Measurements from ENCODE around the gene REC8. TPM values are rescaled to one million over a fixed set of nuclear protein-coding genes. Genes with fewer than 3 reads are reported as not detected.

Gene REC8
- total RNA-seq, 1 donor = 3.3 TPM

DNA sequence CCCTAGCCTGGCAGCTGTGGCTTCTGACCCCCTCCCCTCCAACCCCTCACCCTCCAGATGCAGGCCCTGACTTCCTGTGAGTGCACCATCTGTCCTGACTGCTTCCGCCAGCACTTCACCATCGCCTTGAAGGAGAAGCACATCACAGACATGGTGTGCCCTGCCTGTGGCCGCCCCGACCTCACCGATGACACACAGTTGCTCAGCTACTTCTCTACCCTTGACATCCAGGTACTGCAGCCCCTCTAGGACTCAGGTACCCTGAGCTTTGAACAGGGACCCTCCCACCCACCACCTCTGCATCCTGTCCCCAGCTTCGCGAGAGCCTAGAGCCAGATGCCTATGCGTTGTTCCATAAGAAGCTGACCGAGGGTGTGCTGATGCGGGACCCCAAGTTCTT is 16.8 kb upstream of the REC8 start:
- Histone ChIP-seq H2AFZ (ENCODE audit: low read length) (no peak overlapping the region), H3K27me3 (ENCODE audit: insufficient read depth, low read length) (no peaks in the 10 kb centered on the region), H3K9me3 (ENCODE audit: low read depth, low read length) (no peaks in the 10 kb centered on the region), H3K4me3 (ENCODE audit: insufficient read depth, low read length) (no peak overlapping the region), H4K20me1 (ENCODE audit: insufficient read depth, low read length) (no peaks in the 10 kb centered on the region), H3K36me3 (ENCODE audit: insufficient read depth, low read length) (peaks cover 79% of the 10 kb centered on the region), H3K27ac (ENCODE audit: low read depth, low read length) (no peak overlapping the region), H3K79me2 (ENCODE audit: insufficient read depth, low read length) (peaks cover 7% of the 10 kb centered on the region), H3K4me1 (ENCODE audit: insufficient read depth, low read length) (no peaks in the 10 kb centered on the region), H3K4me2 (ENCODE audit: insufficient read depth, low read length) (no peak overlapping the region)
- peak; percentile 31 for DNase-seq (ENCODE audit: insufficient read length, low spot score, missing footprints)
- TF ChIP-seq, protein P1, sequence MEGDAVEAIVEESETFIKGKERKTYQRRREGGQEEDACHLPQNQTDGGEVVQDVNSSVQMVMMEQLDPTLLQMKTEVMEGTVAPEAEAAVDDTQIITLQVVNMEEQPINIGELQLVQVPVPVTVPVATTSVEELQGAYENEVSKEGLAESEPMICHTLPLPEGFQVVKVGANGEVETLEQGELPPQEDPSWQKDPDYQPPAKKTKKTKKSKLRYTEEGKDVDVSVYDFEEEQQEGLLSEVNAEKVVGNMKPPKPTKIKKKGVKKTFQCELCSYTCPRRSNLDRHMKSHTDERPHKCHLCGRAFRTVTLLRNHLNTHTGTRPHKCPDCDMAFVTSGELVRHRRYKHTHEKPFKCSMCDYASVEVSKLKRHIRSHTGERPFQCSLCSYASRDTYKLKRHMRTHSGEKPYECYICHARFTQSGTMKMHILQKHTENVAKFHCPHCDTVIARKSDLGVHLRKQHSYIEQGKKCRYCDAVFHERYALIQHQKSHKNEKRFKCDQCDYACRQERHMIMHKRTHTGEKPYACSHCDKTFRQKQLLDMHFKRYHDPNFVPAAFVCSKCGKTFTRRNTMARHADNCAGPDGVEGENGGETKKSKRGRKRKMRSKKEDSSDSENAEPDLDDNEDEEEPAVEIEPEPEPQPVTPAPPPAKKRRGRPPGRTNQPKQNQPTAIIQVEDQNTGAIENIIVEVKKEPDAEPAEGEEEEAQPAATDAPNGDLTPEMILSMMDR (IDR thresholded peaks at IDR 0.05; ENCODE audit: extremely low read depth, low read depth, low read length) = no peak

DNA sequence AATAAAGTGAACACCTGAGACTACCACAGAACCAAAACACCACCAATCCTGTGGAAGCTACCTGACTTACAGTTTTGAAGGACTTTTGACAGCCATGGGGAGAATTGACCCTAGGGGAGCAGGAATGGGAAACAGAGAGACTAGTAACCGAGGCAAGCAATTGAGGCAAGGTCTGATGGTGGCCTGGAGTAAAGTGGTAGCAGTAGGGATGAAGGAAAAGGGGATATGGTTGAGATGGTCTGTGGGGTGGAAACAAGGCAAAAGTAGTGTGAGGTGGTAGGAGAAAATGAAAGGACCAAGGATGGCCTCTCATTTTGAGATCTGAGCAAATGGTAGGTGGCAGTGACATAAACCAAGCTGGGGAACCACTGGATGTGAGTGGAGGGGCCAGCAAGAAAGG is 15.0 kb upstream of the REC8 start:
- TF ChIP-seq, protein P1 (IDR thresholded peaks at IDR 0.05; ENCODE audit: extremely low read depth, low read depth, low read length) = no peak
- Histone ChIP-seq H3K36me3 (ENCODE audit: insufficient read depth, low read length) (peaks cover 69% of the 10 kb centered on the region), H3K27ac (ENCODE audit: low read depth, low read length) (no peak overlapping the region)

DNA sequence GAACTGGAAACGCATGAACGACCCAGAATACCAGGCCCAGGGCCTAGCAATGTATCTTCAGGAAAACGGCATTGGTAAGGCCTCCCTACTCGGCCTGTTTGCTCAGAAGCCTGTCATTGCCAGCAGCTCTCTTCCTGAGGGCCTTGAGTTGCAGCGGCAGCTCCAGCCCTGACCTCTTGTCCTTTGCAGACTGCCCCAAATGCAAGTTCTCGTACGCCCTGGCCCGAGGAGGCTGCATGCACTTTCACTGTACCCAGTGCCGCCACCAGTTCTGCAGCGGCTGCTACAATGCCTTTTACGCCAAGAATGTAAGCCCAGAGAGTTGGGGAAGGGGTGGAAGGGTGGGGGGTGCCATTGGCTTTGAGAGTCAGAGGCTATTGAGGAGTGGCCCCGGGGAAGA is 14.5 kb upstream of the REC8 start:
- no peak overlapping the region for H2AFZ ChIP-seq (ENCODE audit: low read length)
- no peaks in the 10 kb centered on the region for H3K27me3 ChIP-seq (ENCODE audit: insufficient read depth, low read length)
- no peak overlapping the region for H3K4me2 ChIP-seq (ENCODE audit: insufficient read depth, low read length)
- no peak for DNase-seq (ENCODE audit: insufficient read length, low spot score, missing footprints)
- H3K4me1 ChIP-seq (ENCODE audit: insufficient read depth, low read length) = peaks cover 11% of the 10 kb centered on the region
- peaks cover 13% of the 10 kb centered on the region for H3K79me2 ChIP-seq (ENCODE audit: insufficient read depth, low read length)
- no peak overlapping the region for H3K4me3 ChIP-seq (ENCODE audit: insufficient read depth, low read length)
- H3K9me3 ChIP-seq (ENCODE audit: low read depth, low read length) = no peaks in the 10 kb centered on the region
- TF ChIP-seq, protein P1 (IDR thresholded peaks at IDR 0.05; ENCODE audit: extremely low read depth, low read depth, low read length) = no peak
- H3K36me3 ChIP-seq (ENCODE audit: insufficient read depth, low read length) = peaks cover 65% of the 10 kb centered on the region
- peaks cover 4% of the 10 kb centered on the region for H4K20me1 ChIP-seq (ENCODE audit: insufficient read depth, low read length)
- no peak overlapping the region for H3K27ac ChIP-seq (ENCODE audit: low read depth, low read length)

More for the DNA sequence above, 15.0 kb upstream of the REC8 start:
- peaks cover 6% of the 10 kb centered on the region for H3K4me1 ChIP-seq (ENCODE audit: insufficient read depth, low read length)
- no peak overlapping the region for H3K4me3 ChIP-seq (ENCODE audit: insufficient read depth, low read length)
- DNase-seq (ENCODE audit: insufficient read length, low spot score, missing footprints) = peak; percentile 59
- no peak overlapping the region for H2AFZ ChIP-seq (ENCODE audit: low read length)
- no peaks in the 10 kb centered on the region for H3K9me3 ChIP-seq (ENCODE audit: low read depth, low read length)
- no peaks in the 10 kb centered on the region for H3K27me3 ChIP-seq (ENCODE audit: insufficient read depth, low read length)
- H4K20me1 ChIP-seq (ENCODE audit: insufficient read depth, low read length) = no peaks in the 10 kb centered on the region
- H3K4me2 ChIP-seq (ENCODE audit: insufficient read depth, low read length) = no peak overlapping the region
- peaks cover 8% of the 10 kb centered on the region for H3K79me2 ChIP-seq (ENCODE audit: insufficient read depth, low read length)

DNA sequence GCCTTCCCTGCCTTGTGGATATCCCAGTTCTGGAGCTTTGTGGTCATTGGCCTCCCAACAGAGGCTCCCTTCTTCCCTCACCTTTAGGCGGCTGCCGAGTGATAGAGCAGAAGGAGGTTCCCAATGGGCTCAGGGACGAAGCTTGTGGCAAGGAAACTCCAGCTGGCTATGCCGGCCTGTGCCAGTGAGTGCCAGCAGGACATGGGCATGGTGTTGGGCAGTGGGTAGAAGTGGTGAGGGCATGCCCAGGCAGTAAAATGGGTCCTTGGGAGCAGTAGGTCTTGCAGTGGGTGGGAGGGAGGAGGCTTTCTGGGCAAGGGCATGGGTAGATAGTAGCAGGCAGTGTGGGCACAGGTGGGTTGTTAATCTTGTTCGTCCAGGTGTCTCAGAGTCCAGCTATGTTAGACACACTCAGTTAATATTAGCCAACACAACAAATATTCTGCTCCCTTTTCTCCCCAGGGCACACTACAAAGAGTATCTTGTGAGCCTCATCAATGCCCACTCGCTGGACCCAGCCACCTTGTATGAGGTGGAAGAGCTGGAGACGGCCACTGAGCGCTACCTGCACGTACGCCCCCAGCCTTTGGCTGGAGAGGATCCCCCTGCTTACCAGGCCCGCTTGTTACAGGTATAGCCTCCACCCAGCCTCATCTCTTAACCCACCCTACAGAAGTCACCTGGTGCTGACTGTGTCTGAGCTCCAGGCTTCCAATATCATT is 11.9 kb upstream of the REC8 start:
- peaks cover 4% of the 10 kb centered on the region for H4K20me1 ChIP-seq (ENCODE audit: insufficient read depth, low read length)
- no peaks in the 10 kb centered on the region for H3K27me3 ChIP-seq (ENCODE audit: insufficient read depth, low read length)
- no peak overlapping the region for H3K4me2 ChIP-seq (ENCODE audit: insufficient read depth, low read length)
- H2AFZ ChIP-seq (ENCODE audit: low read length) = no peak overlapping the region
- TF ChIP-seq, protein P1 (IDR thresholded peaks at IDR 0.05; ENCODE audit: extremely low read depth, low read depth, low read length) = no peak
- DNase-seq (ENCODE audit: insufficient read length, low spot score, missing footprints) = peak; percentile 41
- H3K36me3 ChIP-seq (ENCODE audit: insufficient read depth, low read length) = peaks cover 74% of the 10 kb centered on the region
- H3K27ac ChIP-seq (ENCODE audit: low read depth, low read length) = no peak overlapping the region
- H3K9me3 ChIP-seq (ENCODE audit: low read depth, low read length) = no peaks in the 10 kb centered on the region
- H3K4me3 ChIP-seq (ENCODE audit: insufficient read depth, low read length) = no peak overlapping the region
- peaks cover 23% of the 10 kb centered on the region for H3K79me2 ChIP-seq (ENCODE audit: insufficient read depth, low read length)
- H3K4me1 ChIP-seq (ENCODE audit: insufficient read depth, low read length) = peaks cover 11% of the 10 kb centered on the region
